G401.6 (cell line): ENCODE measurements around the gene CDYL.

Experiments used
- FAIRE-seq: peaks from 2 replicates; lab custom pipeline; 2012; peaks lifted over from hg19 to GRCh38; lab: Jason Lieb, UNC

CDYL gene

GRCh38 chr6:4776131-4776492, at the start of gene CDYL:
TSS of gene CDYL (plus strand) at chr6:4776404. CDS start at chr6:4776784, 380 bp downstream.
- FAIRE-seq = no peak

DNA sequence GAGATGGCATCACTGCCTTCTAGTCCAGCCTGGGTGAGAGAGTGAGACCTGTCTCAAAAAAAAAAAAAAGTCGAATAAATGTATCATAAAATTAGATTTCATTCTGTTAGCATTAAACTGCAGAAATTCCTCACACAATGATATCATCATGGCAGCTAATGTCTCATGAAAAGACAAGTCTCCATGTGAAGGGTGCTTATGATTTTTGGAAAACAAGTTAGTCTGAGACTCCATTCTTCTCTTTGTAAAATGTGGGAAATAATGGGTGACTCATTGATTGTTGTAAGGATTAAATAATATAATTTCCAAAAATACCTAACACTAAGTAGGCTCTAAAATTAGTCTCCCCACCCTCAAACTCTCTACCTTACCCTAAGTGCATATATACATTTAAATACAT, 49.6 kb upstream of the CDYL start:
- no peak for FAIRE-seq

- no peak for FAIRE-seq
Observed at GRCh38 chr6:4727217-4727616, 49.0 kb upstream of the CDYL start.

- no peak for FAIRE-seq
Observed at GRCh38 chr6:4727671-4728435, 48.4 kb upstream of the CDYL start.

DNA sequence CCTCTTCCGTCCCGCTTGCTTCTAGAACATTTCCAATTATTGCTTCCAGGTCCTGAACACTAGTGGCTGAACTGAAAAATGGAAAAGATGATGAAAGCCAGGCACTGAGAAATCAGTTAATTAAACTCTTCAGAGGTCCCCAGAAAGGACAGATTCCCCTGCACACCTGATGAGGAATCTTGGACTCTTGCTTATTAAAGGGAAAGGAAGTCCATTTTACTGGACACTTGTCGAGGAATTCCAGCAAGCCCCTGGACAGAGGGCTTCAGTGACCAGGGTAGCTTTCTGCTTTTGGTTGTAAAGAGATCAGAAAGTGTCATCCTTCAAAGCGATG, 47.8 kb upstream of the CDYL start:
- FAIRE-seq = no peak

DNA sequence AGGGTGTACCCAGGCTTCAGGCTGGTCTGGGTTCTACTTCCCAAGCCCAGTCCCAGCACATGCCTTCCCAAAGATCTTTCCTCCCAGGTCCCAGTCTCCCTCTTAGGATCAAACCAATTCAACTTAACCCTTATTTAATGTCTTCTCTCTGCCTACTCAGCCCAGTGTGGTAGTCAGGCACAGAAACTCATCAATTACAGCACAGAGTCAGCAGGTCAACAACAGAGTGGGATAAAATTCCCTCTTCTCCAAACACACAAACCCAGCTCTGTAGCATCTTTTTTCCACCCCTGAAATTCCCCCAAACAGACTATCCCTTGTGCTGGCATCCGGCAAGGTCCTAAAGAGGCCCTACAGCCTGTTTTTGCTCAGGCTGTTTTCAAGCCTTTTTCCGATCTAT, 47.3 kb upstream of the CDYL start:
- no peak for FAIRE-seq

DNA sequence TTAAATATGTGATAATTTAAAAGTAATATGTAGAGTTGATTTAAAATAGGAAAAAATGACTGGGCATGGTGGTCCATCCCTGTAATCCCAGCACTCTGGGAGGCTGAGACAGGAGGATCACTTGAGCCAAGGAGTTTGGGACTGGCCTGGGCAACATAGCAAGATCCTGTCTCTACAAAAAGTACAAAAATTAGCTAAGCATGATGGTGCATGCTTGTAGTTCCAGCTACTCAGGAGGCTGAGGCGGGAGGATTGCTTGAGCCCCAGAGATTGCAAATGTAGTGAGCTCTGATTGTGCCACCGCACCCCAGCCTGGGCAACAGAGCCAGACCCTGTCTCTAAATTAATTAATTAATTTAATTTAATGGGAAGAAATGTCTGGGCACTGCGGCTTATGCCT, 44.2 kb upstream of the CDYL start:
- FAIRE-seq = no peak

DNA sequence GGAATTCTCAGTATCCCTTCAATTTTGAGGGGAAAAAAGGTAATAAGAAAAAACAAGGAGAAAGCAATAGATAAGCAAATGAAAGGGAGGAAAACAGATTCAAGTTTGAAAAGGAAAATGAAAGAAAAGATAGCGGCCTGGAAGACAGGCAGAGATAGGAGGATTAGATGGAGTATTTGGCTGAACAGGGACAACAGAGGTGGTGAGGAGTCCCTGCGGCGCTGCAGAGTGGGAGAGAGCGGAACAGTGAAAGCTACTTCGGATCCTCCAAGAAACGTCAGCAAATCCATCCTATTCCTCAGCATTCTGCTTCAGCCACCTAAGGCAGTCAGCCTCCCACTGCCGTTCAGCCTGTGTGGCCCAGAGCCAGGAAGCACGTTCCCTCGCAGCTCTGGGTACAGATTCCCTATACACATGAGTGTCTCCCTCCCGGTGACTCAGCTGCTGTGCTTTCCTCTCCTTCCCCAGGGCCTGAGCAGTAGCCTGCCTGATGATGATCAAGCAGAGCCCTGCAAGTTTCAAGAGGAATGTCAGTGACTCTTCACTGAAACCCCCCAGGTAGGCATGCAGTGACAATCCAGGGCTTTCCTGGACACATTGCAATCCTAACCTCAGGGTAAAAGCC, 43.4 kb upstream of the CDYL start:
- no peak for FAIRE-seq

DNA sequence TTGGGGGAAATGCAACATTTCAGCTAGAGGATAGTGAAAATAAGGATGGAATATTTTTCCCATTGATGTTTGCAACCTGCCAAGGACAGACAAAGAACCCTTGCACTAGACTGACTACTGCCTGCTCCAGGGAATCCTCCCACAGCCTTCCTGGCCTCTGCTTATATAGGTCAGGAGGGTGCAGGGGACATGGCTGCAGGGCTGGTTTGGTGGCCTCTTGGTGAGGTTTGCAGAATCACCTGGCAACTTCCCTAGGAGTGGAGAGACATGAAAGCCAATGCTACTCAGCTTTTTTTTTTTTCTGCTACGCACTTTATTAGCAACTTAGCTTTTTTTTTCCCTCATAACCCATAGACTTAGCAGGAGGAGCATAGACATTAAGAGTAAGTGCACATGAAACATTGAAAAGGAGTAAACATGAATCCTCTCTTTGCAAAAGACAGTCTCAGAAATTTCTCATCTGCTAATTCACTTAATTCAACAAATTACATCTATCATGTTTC, 39.8 kb upstream of the CDYL start:
- no peak for FAIRE-seq

GRCh38 chr6:4740032-4740431, 36.2 kb upstream of the CDYL start:
- no peak for FAIRE-seq

DNA sequence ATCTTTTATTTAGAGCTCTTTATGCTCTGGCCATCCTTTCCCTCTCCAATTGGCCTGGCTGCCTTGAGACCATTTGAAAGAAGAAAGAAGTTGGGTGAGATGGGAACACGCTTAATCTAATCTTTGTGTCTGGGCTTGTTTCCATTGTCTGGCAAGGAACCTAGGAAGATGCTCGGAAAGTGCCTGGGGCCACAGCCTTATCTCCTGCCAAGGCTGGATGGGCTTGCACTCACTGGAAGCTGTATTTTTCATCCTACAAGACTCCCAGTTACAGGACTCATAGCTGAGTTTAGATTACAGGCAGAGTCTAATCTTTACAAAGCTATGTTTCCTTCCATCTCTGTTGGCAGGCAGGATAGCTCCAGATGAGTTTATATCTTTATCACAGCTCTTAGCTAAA, 33.1 kb upstream of the CDYL start:
- FAIRE-seq = no peak

- FAIRE-seq = no peak
Observed at GRCh38 chr6:4743926-4744325, 32.3 kb upstream of the CDYL start.

- FAIRE-seq = no peak
Observed at GRCh38 chr6:4747588-4747987, 28.6 kb upstream of the CDYL start.

DNA sequence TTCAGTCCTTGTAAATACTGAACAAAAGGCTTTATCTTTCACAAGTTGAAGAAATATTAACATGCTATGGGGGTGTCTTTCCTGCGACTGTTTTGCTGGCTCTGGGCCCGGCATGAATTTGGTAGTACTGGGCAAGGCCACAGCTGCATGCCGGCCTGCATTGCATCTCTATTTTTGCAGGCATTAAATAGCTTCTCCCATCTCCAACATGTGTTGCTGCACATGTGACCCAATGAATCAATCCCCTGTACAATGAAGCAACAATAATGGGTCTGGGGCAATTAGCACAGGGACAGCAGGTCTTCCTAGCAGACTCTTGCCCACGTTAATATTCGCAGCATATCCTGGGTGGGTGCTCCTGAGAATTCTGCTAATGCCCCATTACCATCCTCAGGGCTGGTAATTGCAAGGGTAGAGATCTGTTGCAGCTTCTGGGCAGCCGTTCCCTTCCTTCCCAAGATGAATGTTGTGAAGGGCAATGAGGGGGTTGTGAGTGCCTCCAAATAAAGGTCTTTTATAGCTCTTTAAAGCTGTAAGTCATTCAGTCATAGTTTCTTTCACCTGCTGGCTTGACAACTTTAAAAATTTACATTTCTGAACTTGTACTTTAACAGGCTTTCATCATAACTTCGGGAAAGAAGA, 24.3 kb upstream of the CDYL start:
- no peak for FAIRE-seq

DNA sequence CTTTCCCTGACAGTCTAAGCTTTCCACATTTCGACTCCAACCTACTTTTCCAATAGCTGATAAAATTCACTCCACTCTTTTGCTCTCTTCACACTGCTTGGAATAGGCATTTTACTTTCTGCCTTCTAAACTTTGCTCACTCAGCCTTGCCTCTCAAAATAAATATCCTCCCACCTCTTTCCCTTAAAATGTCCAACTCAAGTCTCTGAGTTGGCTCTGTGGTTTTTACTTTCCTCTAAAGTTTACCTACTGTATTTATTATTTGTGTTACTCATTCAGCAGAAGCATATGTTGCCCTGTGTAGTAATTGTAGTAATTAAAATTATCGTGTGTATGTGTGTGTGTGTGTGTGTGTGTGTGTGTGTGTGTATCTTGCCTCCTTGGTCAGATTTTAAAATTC, 20.0 kb upstream of the CDYL start:
- no peak for FAIRE-seq

GRCh38 chr6:4759997-4760396, 16.2 kb upstream of the CDYL start:
- no peak for FAIRE-seq

GRCh38 chr6:4760773-4761172, 15.4 kb upstream of the CDYL start:
- no peak for FAIRE-seq

GRCh38 chr6:4762294-4762693, 13.9 kb upstream of the CDYL start:
- FAIRE-seq = no peak

DNA sequence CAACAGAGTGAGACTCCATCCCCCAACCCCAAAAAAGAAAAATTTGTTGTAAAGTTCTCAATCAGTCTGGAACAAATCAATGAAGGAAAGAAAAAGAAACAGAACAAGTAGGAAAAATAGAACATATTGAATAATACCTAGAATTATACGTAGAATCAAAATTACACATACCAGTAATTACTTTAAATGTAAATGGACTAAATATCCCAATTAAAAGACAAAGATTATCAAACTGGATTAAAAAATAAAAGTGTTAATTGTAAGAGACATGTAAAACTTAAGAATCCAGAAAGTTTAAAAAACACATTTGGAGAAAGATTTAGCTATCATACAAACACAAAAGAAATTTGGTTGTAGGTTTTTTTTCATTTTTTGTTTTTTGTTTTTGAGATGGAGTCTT, 12.3 kb upstream of the CDYL start:
- FAIRE-seq = peak; percentile 36

GRCh38 chr6:4768815-4769214, 7.4 kb upstream of the CDYL start:
- FAIRE-seq = no peak

DNA sequence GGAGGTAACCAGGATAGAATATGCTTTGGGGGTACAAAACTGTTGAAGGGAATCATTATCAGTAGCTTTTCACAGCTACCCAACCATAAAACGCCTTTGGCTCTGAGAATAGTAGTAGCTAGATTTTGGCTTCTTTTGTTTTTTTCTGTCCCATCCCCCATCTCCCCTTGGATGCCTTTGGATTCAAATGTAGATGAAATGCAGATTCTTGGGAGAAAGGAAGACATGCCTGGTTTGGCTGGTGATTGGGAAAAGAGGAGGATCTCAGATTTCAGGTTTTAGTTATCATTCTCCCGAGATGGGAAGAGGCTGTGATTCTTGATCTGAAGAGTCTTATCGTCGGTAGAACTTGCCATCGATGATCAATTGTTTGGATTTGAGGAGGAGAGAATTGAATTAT, 3.5 kb upstream of the CDYL start:
- FAIRE-seq = no peak

DNA sequence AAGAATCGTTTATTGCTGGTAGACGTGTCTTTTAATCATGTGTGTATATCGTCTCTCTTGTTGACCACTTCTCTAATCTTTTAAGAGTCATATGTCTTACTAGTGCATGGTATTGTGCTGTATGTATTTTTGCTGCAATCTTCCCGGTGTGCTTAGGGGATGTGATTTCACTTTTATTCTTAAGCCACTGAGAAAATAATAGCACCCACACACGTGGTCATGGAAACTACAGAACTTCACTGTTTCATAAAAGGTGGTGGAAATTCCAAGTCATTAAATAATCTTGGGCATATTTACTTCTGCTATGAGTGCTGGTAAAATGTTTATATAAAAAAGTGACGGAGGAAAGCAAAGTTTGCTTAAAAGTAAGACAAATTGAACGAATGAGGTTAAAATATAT, 3.0 kb upstream of the CDYL start:
- FAIRE-seq = no peak

DNA sequence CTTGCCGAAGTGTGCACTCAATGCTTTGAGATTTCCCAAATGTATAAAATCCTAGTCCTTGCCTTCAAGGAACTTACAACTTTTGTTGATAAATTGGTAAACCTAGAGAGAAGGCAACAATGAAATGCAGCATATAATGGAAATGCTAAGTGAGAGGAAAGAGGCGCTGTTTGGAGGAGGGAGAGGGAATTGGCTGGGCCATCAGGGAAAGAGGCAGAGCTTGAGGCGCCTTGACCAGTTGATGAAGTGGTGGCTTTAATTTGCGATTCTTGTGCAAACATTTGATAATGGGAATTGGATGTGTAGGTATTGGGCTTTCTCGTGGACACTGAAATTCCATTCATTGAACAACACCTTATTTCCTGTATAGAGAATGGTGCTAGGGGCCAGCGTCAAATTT, 1.9 kb upstream of the CDYL start:
- no peak for FAIRE-seq
